H1 (cell line): ENCODE data around the gene KLHL29. TPM values are rescaled to one million over a fixed set of nuclear protein-coding genes. Genes with fewer than 3 reads are reported as not detected.

ENCODE experiments used
- E2F6 ChIP-seq: IDR thresholded peaks from 2 replicates; pipeline ENCODE4 v1.6.1; 2012; ENCODE audit warnings: inconsistent platforms
- NRF1 ChIP-seq: IDR thresholded peaks from 2 replicates; pipeline ENCODE4 v1.6.1; 2011; ENCODE audit warnings: mild to moderate bottlenecking, low read depth, low read length, improper control_type of control experiment
- POU5F1 ChIP-seq: IDR thresholded peaks from 2 replicates; pipeline ENCODE4 v1.6.1; 2011; ENCODE audit warnings: low read depth, mild to moderate bottlenecking, low read length, moderate library complexity
- TCF12 ChIP-seq: IDR thresholded peaks from 2 replicates; pipeline ENCODE4 v1.6.1; 2011; ENCODE audit warnings: low read depth, mild to moderate bottlenecking, low read length
- TEAD4 ChIP-seq: IDR thresholded peaks from 2 replicates; pipeline ENCODE4 v1.6.1; 2012; ENCODE audit warnings: low read depth, low read length, inconsistent platforms, mixed read lengths
- polyA plus RNA-seq, 7 experiments: library from polyadenylated mRNA; depleted of rRNA in 3 of 7; stranded (reverse) in 5 of 7; unstranded in 2 of 7; fragments of >200 nt in 5 of 7; fragments of 200-250 nt in 2 of 7; gene quantifications; 1 replicate in 5 of 7; 2 replicates in 1 of 7; 4 replicates in 1 of 7; pipeline versions ENCODE4 v1.2.1 to v1.2.3, GENCODE V29; 2011 to 2013; ENCODE audit warnings: missing spikeins in 2 of 7, mixed read lengths in 2 of 7
- total RNA-seq: library from RNA; stranded (reverse); fragmentation: NEBNext Ultra II Directional; extraction: Animal tissue kit (Norgen Biotek cat#: 25700); gene quantifications from 2 replicates; pipeline ENCODE4 v1.2.1, GENCODE V29; 2021

Gene KLHL29
- total and polyA plus RNA-seq, 2 of the 8 experiments (the other 6 are each of a cell fraction or from before 2014, with no cell fraction given) = 1.1 to 4.7 TPM

- no peak for TF ChIP-seq E2F6
- no peak for TF ChIP-seq TCF12
- TF ChIP-seq POU5F1 = no peak
- no peak for TF ChIP-seq NRF1
- TF ChIP-seq TEAD4 = no peak
These were observed 306.6 kb downstream of the KLHL29 start (continued) for GRCh38 chr2:23691565-23691964.
